Measurements from ENCODE around the gene TYMP.

The TYMP gene

DNA sequence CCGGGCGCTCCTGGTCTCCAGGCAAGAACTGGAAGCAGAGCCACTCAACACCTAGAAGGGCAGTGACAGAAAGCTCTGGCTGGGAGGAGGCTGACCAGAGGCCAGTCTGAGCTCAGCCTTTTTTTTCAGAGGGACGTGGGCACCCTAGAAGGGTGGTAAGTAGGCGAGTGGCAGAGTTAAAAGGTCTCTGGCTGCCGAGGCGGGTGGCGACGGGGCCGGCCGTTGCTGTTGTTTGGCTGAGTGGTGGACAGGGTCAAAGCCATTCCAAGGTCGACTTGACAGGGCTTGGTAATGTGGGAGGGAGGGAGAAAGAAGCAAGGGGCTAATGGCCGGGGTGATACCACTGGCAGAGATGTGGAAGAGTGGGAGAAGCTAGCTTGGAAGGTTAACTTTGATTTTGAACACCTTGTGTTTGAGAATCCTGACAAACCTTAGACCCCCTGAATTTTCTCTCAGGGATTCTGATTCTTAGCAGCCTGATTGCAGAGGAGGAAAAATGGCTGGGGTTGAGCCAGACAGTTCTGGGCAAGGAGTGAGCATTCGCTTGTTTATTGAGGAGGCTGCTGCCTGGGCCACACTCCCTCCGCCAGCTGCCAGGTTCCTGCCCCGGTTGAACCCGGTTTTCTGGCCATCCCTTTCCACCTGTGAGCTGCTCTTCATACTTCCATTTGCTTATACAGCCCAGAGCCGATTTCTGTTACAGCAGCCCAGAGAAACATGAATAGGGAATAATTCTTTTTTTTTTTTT is 33.8 kb upstream of the TYMP start:
- DNase-seq (ENCODE audit: low spot score) = no peak

DNA sequence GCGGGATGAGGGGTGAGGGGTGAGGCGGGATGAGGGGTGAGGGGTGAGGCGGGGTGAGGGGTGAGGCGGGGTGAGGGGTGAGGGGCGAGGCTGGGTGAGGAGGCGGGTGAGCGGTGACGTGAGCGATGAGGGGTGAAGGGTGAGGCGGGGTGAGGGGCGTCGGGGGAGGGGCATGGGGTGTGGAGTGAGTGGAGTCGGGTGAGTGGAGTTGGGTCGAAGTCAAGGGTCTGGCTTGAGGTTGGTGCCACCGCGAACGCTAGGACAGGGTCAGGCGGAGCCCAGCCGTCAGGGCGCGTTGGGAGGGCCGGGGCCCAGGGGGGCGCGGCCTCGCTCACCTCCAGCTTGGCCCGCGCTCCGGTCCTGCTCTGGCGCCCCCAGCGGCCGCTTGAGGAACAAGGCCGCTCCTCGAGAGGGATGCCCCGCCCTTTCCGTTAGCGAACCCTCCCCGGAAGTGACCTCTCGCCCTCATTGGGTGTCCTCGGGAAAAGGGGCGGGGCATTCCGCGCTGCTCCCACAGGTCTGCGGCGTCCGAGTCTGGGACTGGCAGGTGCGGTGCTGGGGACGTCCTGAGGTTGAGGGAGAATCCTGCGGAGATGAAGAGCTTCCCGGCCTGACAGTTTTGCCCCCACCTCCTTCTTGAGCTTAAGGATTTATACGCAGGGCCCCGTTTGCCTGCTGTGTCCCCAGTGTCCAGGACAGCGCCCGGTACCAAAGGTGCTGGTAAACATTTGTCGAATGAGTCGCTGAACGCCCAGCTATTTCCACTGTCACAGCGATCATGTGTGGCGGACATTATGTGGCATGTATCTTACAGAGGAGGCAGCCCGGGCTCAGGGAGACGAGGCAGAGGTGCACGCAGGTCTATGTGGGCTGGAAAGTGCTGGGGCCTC is 33.0 kb upstream of the TYMP start, which contains the start of gene SYCE3:
SYCE3 (minus strand) TSS at position 397 of the 890 bp plus-strand sequence. CDS start 6,514 bp downstream, outside the sequence.
- peak; percentile 98 for DNase-seq (ENCODE audit: low spot score)

DNA sequence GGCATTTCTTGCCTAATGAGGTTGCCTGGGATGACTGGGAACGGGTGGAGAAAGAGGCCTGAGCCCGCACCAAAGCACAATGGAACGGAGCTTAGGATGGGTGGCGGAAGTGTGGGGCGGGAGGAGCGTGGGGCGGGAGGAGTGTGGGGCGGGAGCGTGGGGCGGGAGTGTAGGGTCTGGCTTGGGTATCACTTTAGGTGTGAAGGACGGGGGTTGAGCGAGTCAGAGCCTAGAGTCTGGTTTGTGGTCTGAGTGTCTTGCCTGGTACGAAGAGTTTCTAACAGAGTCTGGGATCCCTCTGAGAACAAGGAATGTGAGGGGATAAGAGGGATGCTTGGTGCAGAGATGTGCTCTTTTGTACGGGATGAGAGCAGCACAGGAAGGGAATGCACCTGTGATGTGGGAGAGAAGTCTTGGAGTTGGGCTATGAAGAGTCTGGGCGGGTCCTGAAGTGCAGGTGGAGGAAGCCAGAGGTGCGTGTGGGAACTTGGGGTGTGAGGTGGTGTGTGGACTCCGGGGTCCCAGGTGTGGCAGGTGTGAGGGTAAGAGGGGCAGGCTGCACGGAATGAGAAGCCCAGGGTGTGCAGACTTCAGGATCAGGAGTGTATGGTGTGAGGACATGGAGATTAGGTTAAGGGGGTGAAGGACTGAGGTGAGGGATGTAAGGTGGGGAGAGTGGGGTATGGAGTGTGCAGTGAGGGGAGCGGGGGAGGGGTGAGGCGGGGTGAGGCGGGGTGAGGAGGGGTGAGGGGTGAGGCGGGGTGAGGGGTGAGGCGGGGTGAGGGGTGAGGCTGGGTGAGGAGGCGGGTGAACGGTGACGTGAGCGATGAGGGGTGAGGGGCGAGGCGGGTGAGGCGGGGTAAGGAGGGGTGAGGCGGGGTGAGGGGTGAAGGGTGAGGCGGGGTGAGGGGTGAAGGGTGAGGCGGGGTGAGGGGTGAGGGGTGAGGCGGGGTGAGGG is 31.9 kb upstream of the TYMP start:
- DNase-seq (ENCODE audit: low spot score) = no peak

DNA sequence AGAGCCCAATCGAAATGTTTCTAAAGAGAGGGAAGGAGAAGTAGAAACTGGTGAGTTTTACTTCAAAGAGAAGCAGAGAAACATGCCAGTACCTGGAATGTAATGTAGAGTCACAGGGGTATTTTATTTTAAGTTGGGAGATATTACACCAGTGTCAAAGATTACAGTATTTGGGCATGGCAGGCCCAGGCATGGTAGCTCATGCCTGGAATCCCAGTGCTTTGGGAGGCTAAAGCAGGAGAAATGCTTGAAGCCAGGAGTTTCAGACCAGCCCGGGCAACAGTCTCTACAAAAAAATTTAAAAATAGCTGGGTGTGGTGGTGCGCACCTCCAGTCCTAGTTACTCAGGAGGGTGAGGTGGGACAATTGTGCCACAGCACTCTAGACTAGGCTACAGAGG is 30.2 kb upstream of the TYMP start:
- DNase-seq (ENCODE audit: low spot score) = no peak

DNA sequence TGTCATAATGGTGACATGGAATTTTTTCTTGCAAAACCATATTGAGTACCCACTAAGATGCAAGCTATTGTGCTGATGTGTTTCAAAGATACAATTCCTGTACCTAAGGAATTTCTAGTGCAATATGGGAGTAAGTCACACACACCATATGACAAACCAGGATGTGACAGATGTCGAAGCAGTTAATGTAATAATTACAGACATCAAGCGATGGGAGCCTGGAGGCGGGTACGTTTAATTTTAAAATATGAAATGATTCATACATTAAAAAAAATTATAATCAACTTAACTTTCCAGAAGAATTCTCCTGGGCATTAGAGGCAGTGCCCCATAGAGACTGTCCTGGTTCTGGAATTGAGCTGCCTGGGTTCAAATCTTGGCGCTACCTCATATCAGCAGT is 26.9 kb upstream of the TYMP start:
- DNase-seq (ENCODE audit: low spot score) = no peak

DNA sequence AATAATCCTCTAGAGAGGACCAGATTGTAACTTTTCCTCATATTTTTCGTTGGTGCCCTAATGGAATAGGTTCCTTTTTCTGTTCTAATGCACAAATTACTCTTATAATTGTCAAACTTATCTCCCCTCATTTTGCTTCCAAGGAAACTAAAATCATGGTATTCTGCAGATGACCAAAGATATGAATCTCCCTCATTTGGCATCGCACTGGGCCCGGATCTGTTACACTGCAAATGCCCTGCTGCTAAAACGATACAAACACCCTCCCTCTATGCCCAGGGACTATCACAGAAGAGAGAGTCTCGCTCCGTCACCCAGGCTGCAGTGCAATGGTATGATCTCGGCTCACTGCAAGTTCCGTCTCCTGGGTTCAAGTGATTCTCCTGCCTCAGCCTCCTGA is 23.5 kb upstream of the TYMP start:
- DNase-seq (ENCODE audit: low spot score) = no peak

DNA sequence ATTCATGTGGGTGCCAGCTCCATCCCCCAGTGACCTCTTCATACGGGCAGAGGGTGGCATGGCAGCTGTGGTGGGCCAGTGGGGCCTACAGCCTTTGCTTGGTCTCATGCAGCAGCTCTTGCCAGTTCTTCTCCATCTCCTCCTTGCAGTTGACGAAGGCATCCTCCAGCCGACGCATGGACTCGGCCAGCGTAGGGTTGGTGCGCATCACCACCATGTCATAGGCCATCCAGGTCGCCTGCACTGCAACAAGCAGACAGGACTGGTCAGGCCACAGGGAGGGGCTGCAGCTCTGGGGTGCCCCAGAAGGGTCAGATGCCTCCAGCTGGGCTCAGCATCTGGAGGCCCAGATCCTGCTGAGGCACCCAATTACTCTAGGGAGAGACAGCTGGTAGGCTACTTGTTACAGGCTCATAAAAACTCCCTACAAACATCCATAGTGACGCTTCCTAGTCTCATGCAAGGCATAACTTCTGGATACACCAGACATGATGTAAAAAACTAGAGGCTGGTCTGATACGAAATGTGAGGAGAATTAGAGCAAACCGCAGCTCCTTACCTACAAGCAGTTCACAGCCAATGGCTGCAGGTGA is 21.4 kb upstream of the TYMP start:
- no peak for DNase-seq (ENCODE audit: low spot score)

DNA sequence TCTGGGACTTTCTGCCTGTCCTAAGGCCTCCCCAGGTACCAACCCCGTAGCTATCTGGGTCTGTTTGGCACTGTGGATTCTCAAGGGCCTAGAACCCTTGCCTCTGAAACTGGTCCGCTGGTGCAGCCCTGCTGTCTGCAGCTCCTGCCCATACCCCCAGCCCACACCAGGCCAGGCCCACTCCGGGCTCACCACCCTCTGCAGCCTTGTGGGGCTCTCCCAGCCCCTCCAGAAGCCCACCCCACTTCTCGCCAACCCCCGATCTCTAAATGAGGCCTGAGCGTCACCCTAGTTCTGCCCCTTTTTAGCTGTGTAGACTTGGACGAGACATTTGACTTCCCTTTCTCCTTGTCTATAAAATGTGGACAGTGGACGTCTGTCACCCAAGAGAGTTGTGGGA is 20.6 kb upstream of the TYMP start:
- DNase-seq (ENCODE audit: low spot score) = no peak

DNA sequence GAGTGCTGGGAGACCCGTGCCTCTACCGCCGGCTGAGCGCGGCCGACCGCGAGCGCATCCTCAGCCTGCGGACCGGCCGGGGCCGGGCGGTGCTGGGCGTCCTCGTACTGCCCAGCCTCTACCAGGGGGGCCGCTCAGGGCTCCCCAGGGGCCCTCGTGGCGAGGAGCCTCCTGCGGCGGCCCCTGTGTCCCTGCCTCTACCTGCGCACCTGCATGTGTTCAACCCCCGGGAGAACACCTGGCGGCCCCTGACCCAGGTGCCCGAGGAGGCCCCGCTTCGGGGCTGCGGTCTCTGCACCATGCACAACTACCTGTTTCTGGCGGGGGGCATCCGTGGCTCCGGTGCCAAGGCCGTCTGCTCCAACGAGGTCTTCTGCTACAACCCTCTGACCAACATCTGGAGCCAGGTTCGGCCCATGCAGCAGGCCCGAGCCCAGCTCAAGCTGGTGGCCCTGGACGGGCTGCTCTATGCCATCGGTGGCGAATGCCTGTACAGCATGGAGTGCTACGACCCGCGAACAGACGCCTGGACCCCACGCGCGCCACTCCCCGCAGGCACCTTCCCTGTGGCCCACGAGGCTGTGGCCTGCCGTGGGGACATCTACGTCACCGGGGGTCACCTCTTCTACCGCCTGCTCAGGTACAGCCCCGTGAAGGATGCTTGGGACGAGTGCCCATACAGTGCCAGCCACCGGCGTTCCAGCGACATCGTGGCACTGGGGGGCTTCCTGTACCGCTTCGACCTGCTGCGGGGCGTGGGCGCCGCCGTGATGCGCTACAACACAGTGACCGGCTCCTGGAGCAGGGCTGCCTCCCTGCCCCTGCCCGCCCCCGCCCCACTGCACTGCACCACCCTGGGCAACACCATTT is 19.3 kb upstream of the TYMP start:
- DNase-seq (ENCODE audit: low spot score) = no peak

DNA sequence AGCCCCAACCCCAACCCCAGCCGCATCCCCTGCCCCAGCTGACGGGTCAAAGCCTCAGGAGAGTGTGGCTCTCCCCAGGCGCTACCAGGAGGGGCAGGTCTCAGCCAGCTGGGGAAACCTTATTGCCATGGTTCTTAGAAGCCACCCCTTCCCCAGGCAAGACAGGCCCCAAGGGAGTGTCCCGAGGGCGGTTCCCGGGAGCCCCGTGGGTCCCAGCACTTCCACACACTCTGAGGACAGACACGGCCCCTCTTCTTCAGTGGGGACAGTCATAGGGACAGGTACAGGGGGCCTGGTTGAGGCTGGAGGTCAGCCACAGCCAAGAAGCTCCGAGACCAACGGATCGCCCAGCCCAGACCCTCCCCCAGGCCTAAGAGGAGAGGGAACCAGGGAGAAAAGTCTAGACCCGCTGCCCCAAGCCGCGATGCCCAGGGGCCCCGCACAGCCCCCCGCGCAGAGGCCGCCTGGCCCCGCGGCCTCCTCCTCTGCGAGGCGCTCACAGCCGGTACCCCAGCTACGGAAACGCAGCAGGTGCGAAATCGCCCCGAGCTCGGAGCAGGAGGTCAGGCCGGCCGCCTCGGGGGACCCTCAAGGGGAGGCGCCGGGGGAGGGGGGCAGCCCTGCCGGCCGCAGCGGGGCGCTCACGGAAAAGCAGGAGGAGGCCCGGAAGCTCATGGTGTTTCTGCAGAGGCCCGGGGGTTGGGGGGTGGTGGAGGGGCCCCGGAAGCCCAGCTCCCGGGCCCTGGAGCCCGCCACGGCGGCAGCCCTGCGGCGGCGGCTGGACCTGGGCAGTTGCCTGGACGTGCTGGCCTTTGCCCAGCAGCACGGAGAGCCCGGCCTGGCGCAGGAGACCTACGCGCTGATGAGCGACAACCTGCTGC is 18.5 kb upstream of the TYMP start:
- no peak for DNase-seq (ENCODE audit: low spot score)

DNA sequence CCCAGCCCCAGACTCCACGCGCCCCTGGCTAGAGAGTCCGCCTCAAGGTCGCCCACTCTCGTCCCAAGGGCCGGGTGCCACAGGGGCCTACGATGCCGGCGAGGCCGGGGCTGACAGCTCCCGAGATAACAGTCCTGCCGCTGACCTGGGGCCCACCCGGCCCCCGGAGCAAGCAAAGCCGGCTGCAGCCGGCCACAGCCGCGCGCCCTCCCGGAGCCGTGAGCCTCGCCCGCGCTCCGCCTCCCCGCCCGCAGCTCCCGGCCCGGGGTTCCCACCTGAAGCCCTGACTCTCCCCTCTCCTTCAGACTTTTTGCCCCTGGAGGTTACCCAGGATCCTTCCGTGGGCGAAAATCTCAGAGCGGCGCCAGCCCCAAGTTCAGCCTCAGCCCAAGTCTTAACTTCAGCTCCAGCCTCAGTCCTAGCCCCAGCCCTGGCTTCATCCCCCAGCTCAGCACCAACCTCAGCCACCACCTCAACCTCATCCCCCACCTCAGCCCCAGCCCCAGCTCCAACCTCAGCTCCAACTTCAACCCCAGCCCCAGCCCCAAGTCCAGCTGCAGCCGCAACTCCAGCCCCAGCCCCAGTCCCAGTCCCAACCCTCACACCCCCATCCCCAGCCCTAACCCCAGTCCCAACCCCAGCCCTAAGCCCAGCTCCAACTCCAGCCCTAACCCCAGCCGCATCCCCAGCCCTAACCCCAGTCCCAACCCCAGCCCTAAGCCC is 17.6 kb upstream of the TYMP start:
- DNase-seq (ENCODE audit: low spot score) = no peak

DNA sequence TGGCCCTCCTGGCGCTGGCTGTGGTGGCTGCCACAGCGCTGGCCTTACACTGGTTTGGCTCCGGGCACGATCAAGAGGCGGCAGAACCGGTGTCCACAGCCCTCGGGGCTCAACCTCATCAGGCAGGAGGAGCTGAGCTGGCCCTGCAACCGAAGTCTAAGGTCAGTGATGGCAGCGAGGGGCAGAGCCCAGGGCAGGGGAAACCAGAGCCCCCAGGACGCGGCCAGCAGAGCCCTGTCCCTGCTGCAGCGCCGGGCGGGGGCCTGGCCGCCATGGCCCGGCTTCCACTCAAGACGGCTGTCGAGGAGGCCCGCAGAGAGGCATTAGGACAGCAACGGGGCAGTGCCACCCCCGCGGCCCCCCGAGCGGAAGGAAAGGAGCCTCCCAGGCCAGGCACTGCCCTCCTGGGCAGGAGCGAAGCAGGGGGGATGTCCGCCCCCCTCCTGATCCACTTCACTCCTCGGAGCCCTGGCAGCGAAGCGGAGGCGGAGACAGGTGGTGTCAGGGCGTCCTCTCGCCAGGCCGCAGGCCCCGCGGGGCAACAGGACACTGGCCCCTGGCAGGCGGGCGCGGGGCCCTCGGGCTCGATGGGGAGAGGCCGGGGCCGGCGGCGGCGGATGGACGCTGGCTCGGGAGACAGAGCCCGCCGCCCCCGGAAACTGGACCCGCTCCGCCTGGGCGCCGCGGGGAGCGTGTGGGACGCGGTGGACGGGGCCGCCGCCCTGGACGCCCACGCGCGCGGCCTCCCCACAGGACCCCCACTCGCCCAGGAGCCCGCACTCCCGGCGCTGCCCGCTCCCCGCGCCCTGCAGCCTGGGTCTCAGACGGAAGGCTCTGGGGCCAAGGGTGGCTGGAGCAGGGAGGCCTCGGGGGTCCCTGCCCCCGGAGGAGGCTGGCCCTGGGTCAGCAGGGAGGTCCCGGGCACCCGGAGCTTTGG is 16.8 kb upstream of the TYMP start:
- no peak for DNase-seq (ENCODE audit: low spot score)

DNA sequence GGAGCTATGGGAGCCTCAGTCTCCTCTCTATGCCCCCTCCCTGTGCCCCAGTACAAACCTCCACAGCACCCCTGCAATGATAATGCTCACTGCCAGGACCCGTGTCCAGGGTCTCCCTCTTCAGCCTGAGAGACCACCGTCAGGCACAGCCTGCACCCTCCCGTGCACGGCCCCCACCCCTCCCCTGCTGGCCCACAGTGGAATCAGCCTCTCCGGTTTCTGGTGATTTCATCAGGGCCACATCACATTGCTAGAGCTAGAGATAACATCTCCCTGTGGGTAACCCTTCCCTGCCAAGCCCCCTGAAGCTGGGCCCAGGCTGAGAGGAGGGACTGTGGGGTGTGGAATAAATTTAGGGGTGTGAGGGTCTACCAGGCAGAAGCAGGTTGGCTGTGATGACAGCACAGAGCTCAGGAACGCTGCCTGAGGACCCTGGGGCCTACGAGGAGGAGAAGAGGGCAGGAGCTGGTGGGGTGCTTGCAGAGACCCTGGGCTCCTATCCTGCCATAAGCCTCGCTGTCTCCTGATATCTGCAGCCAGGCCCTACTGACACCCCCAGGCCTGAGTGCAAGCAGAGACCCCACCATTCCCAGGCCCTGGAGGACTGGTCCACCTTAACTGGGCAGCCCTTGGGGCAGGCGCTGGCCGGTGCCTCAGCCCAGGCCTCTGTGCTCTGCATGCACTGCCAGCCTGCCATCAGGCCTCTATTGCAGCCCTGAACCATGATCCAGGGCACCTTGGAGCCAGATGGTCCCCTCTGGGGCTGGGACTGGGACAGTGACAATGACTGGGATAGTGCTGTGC is 15.9 kb upstream of the TYMP start, which contains the start of gene KLHDC7B:
KLHDC7B (plus strand) TSS at position 378 of the 804 bp plus-strand sequence; CDS start at position 723, 345 bp downstream.
- no peak for DNase-seq (ENCODE audit: low spot score)

DNA sequence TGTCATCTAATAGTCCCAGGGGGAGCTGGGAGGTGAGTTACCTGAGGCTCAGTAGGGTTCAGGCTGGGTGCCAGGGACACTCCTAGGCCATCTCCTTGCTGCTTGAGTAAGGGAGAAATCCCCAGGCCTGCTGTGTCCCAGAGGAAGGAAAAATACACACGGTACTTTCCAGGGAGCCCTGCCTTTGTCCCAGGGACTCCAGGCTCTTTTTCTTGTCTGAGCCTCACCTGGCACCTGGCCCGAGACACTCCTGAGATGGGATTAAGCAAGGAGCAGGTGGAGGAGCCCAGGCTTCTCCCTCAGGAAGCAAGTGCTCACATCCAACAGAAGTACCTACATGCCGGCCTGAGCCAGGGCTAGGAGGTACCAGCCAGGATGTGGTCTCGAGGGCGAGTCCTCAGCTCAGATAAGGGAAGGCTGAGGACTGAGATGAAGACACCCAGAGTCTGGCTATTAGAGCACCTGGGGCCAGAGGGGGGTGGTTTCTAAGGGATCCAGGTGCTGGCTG is 15.0 kb upstream of the TYMP start:
- no peak for DNase-seq (ENCODE audit: low spot score)

DNA sequence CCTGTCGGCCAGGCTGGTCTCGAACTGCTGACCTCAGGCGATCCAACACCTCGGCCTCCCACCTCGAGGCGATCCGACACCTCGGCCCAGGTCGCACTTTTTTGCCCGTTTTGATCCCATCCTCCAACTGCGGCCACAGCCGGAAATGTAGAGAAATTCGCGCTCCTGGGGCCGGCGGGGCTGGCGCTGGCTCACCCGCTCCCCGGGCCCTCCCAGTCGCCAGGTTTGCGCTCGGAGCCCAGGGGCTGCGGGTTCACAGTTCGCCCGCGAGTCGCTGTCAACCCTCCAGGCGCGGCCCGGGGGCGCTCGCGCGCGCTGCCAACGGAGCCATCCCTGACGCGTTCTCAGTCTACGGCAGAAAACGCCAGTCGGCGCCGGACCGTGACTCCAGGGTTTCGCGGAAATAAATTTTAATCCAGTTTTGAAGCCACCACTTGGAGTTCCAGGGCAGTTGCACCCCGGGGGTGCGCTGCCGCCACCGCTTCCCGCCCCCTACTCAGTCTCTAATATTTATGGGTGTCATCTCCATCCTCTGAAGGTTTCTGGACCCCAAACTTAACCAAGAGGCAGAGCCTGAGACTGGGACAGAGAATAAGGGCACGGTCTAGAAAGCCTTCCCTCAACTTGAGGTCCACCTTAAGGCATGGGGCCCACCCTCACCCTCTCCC is 14.4 kb upstream of the TYMP start:
- DNase-seq (ENCODE audit: low spot score) = no peak

DNA sequence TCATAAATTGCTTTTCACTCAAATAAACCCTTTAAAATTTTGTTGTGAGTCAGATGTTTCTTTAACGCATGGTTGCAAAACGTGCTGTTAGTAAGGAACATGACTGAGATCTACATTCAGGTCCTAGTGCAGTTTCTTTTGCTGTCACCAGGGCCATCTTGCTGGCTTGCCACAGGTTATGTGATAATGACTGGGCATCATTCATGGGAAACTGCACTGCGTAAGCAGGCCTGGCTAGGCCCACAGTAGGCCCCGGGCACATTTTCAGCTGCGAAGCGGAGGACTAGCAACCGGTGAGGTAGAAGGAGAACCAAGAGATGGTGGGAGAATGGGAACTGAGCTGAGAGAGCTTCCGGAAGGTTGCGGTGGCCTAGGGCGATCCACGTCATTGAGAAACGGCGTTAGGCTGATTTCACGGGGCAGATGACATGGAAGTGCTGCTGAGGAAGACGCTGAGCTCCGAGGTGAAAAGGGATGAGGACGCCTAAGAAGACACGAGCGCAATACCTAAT is 12.7 kb upstream of the TYMP start:
- DNase-seq (ENCODE audit: low spot score) = no peak

Data from hematopoietic multipotent progenitor cell treated with erythropoietin and hydrocortisone succinate and interleukin-3 and kit ligand, for 15 days (in vitro differentiated cells).